GM15510 (cell line): Measurements from ENCODE around the gene SLC5A12.

Experiments used
- POLR2A ChIP-seq: IDR thresholded peaks from 3 replicates; pipeline ENCODE4 v1.6.1; 2011; ENCODE audit warnings: borderline replicate concordance; ENCODE audit not compliant: insufficient read length; ENCODE audit errors: extremely low read depth

The SLC5A12 gene

GRCh38 chr11:26700574-26701235 lies 21.2 kb downstream of the SLC5A12 start:
- TF ChIP-seq POLR2A = no peak

- TF ChIP-seq POLR2A = no peak
Measured at GRCh38 chr11:26698224-26698623, 23.6 kb downstream of the SLC5A12 start.

- TF ChIP-seq POLR2A = no peak
Measured at GRCh38 chr11:26696330-26696729, 25.5 kb downstream of the SLC5A12 start.

GRCh38 chr11:26688701-26689100 lies 33.2 kb downstream of the SLC5A12 start:
- no peak for TF ChIP-seq POLR2A

GRCh38 chr11:26687351-26687750 lies 34.5 kb downstream of the SLC5A12 start:
- TF ChIP-seq POLR2A = no peak

- TF ChIP-seq POLR2A = no peak
Measured at GRCh38 chr11:26677566-26677965, 44.3 kb downstream of the SLC5A12 start.

GRCh38 chr11:26676641-26677040 lies 45.2 kb downstream of the SLC5A12 start:
- no peak for TF ChIP-seq POLR2A

- TF ChIP-seq POLR2A = no peak
Measured at GRCh38 chr11:26675233-26675928, 46.5 kb downstream of the SLC5A12 start.

GRCh38 chr11:26665946-26666345 lies 55.9 kb downstream of the SLC5A12 start:
- no peak for TF ChIP-seq POLR2A

- no peak for TF ChIP-seq POLR2A
Measured at GRCh38 chr11:26665036-26665435, 56.8 kb downstream of the SLC5A12 start.

GRCh38 chr11:26662916-26663315 lies 58.9 kb downstream of the SLC5A12 start:
- no peak for TF ChIP-seq POLR2A

GRCh38 chr11:26655287-26655686 lies 66.6 kb downstream of the SLC5A12 start:
- no peak for TF ChIP-seq POLR2A

- TF ChIP-seq POLR2A = no peak
Measured at GRCh38 chr11:26651916-26652315, 69.9 kb downstream of the SLC5A12 start.

- TF ChIP-seq POLR2A = no peak
Measured at GRCh38 chr11:26649884-26650283, 72.0 kb downstream of the SLC5A12 start.

- TF ChIP-seq POLR2A = no peak
Measured at GRCh38 chr11:26632691-26633159, 89.1 kb downstream of the SLC5A12 start.

- TF ChIP-seq POLR2A = no peak
Measured at GRCh38 chr11:26626346-26626745, 95.5 kb downstream of the SLC5A12 start.
